ENCODE measurements around the gene CALN1.
"Not testable (repeated sequence)": the region's sequence is repeated elsewhere in the genome, so short reads cannot be mapped to it uniquely, and the experiment has no call there.

Gene CALN1

GRCh38 chr7:72412121-72412618, at the start of gene CALN1:
Gene CALN1 (minus strand): TSS chr7:72412338.
- DNase-seq (ENCODE audit: low read depth in 3 of 3) = not testable (repeated sequence)

GRCh38 chr7:72453471-72453870, 41.3 kb upstream of the CALN1 start:
- no peak for DNase-seq (ENCODE audit: low read depth in 3 of 3)

- DNase-seq (ENCODE audit: low read depth in 3 of 3) = no peak
Measured at GRCh38 chr7:72447465-72448204, 35.5 kb upstream of the CALN1 start.

- no peak for DNase-seq (ENCODE audit: low read depth in 3 of 3)
Measured at GRCh38 chr7:72446591-72447462, 34.7 kb upstream of the CALN1 start.

DNA sequence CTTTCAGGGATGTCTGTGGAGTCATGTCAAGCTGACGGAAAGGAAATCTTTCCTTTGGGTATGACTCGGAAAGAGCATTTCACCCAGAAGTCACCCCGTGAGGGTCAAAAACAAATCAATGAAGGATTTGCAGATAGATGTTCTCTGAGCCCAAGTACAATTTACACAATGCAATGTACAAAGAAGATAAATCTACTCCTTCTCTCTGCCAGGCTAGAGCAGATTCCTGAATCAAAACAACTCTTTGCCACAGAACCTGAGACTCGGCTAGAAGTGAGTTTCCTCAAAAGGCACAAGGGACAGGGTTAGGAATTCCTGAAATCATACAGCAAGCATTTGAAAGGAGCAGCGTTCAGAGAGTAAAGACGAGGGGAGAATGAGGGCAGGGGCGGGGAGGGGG, 34.0 kb upstream of the CALN1 start:
- DNase-seq (ENCODE audit: low read depth in 3 of 3) = no peak

GRCh38 chr7:72445580-72445979, 33.4 kb upstream of the CALN1 start:
- no peak for DNase-seq (ENCODE audit: low read depth in 3 of 3)

GRCh38 chr7:72445075-72445474, 32.9 kb upstream of the CALN1 start:
- no peak for DNase-seq (ENCODE audit: low read depth in 3 of 3)

GRCh38 chr7:72444026-72444776, 32.1 kb upstream of the CALN1 start:
- no peak for DNase-seq (ENCODE audit: low read depth in 3 of 3)

DNA sequence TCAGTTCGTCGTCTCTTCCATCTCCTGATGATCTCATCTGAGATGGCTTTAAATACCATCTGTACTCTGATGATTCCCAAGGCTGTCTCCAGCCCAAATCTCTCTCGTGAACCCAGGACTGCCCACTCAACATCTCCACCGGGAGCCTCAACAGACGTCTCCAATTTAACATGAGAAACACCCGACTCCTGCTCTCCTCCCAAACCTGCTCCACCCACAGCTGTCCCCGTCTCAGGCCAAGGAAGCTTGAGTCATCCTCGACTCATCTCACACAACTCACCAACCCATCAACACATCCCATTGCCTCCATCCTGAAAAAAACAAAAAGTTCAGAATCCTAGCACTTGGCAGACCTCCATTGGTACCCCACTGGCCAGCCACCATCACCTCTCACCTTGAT, 29.7 kb upstream of the CALN1 start:
- no peak for DNase-seq (ENCODE audit: low read depth in 3 of 3)

DNA sequence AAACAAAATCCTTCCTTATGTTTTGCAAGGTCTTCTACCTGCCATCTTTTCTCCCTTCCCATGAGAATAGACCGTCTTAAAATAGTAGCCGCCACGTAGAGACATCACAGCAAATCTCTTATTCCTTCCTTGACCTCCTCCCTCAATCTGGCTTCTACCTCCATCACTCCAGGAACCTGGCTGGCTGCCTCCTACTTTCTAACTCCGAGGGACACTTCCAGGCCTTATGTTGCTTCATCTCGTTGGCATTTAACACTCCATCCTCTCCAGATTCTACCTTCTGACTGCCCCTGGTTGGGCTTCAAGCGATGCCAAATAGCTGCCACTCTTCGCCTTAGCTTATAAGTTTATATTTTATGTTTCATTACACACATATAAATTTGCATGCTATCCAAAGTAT, 26.4 kb upstream of the CALN1 start:
- no peak for DNase-seq (ENCODE audit: low read depth in 3 of 3)

DNA sequence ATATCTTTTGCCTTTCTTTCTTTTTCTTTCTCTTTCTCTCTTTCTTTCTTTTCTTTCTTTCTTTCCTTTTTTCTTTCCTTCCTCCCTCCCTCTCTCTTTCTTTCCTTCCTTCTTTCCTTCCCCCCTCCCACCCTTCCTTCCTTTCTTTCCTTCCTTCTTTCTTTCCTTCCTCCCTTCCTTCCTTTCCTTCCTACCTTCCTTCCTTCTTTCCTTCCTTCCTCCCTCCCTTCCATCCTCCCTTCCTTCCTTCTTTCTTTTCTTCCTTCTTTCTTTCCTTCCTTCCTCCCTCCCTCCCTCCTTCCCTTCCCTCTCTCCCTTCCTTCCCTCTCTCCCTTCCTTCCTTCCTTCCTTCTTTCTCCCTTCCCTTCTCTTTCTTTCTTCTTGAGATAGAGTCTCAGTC, 25.5 kb upstream of the CALN1 start:
- no peak for DNase-seq (ENCODE audit: low read depth in 3 of 3)

DNA sequence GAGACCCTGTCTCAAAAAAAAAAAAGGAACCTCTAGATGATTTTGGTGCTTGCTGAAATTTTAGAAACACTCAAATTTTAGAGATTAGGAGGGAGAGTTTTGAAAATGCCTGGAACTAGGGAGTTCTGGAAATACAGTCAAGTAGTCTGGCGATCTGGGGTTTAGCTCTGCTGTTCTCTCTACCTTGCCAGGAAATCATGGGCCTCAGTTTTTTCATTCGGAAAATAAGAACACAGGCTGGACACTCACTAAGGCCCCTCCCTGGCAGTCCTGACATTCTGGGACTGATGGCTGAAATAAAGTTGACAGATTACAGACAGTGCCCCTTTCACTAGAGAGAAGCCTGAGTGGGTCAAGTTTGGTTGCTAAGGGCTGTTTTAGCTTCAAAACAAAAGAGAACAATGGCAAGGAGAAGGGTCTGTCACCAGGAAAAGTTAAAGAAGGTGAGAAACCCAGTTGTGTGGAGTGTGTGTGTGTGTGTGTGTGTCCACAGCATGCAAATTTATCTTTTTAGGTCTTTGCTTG, 25.0 kb upstream of the CALN1 start:
- DNase-seq (ENCODE audit: low read depth in 3 of 3) = no peak

- DNase-seq (ENCODE audit: low read depth in 3 of 3) = no peak
Measured at GRCh38 chr7:72435925-72436480, 23.9 kb upstream of the CALN1 start.

GRCh38 chr7:72435366-72435765, 23.2 kb upstream of the CALN1 start:
- DNase-seq (ENCODE audit: low read depth in 3 of 3) = no peak

- no peak for DNase-seq (ENCODE audit: low read depth in 3 of 3)
Measured at GRCh38 chr7:72430531-72430930, 18.4 kb upstream of the CALN1 start.

DNA sequence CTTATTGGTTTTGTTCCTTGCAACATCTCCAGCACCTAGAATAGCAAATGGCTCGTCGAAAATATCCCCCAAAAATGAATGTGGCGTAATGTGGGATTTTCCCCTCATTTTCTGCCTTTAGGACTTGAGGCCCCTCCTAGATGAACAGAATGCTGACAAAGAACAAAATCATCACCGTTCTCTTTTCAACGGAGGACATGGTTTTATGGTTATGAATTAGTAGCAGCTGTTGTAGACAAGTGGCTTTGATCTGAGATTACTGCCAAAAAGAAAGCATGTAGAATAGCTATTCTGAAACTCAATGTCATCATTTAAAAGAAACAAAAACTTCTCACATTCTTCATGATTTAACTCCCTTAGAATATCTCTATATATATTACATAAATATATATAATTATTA, 17.2 kb upstream of the CALN1 start:
- DNase-seq (ENCODE audit: low read depth in 3 of 3) = no peak

- DNase-seq (ENCODE audit: low read depth in 3 of 3) = no peak
Measured at GRCh38 chr7:72416846-72417245, 4.7 kb upstream of the CALN1 start.

DNA sequence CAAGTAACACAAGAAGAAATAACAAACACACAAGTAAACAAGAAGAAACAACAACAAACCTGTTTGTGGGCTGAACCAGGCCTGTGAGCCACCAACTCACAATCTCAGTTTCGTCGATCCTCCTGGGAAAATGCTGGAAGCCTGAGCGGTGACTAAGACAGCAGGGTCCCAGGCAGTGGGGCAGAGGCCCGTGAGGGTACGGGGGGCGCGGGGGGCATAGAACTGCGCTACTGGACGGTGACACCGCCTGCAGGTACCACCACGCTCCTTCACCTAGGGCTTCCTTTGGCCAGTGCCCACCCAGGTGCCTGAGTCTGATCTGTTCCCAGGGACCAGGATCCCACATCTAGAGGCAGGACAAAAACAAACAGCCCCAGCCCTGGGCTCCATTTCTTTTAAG, 3.4 kb upstream of the CALN1 start:
- no peak for DNase-seq (ENCODE audit: low read depth in 3 of 3)

DNA sequence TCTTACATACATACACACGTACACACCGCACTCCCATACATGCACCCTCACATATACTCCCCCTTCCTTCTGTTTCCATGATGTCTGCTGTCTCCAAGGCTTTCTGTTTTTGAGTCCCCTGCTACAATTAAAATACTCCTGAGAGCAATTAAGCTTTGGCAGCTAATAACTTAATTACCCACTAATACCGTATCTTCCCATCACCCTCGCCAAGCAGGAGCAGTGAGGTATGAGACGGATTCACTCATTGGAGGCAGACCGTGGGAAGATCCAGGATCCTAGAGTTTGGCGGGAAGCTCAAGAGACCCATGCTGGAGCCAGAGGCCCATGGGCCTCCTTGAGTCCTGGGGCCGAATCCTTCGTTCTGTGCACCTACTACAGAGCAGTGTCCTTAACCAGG, 1.7 kb upstream of the CALN1 start:
- DNase-seq (ENCODE audit: low read depth in 3 of 3) = no peak

DNA sequence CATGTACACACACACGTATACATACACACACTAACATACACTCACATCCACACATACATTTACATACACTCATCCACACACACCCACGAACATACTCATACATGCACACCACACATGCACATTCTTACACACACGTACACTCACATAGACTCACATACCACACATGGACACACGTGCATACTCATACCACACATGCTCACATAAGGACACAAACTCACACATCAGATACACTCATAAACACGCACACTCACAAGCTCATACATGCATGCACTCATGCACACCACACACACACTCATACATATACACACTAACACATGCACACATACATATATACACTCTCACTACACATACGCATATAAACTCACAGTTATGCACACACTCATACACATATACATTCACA, 1.2 kb upstream of the CALN1 start:
- DNase-seq (ENCODE audit: low read depth in 3 of 3) = no peak

DNA sequence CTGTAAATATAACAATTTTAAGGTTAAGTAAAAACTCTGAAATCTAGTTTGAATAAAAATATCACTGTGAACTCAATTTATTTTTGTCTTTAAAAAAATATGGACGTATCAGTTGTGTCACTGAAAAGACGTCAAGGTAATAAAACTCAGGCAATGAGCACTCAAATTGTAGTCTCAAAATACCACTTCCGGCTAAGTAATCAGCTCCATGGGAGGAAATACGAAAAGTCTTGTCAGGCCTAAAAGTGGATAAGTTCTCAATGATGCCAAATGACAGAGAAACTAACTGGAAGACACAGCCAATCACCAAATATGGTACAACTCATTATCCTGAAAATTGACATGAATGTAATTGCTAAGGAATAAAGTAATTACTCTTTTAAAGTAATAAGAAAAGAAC, 719 bp downstream of the CALN1 start:
- no peak for DNase-seq (ENCODE audit: low read depth in 3 of 3)

- DNase-seq (ENCODE audit: low read depth in 3 of 3) = no peak
Measured at GRCh38 chr7:72409638-72410015, 2.5 kb downstream of the CALN1 start.

Data from stimulated activated CD4-positive, alpha-beta T cell treated with anti-CD3 and anti-CD28 coated beads, TNF-alpha, amount 100 ng/mL, for 48 hours (primary cell).